HEK293 (cell line): Measurements from ENCODE around the gene CSF1.

Experiments used
- CTCF ChIA-PET: fragments of 350-600 bp; formaldehyde crosslinking; extraction: SDS; loops from one replicate; lab custom pipeline; 2021; ENCODE audit warnings: antibody characterized with exemption; lab: Yijun Ruan, JAX
- POLR2A ChIA-PET: fragments of 300-600 bp; formaldehyde crosslinking; extraction: SDS; loops from one replicate; lab custom pipeline; 2020; ENCODE audit warnings: antibody characterized with exemption, inconsistent platforms; lab: Yijun Ruan, JAX
- H3K27ac ChIP-seq: fragments of 200-500 bp; sonication (Bioruptor generic); 2 replicates; pipeline ENCODE4 v1.5.1; 2014; ENCODE audit warnings: low read depth, low read length, control low read depth, inconsistent platforms; ENCODE audit errors: extremely low read depth
- H3K36me3 ChIP-seq, 2 experiments: fragments of 200-500 bp in 1 of 2; sonication (Bioruptor generic) in 1 of 2; 1 replicate in 1 of 2; 2 replicates in 1 of 2; pipeline ENCODE4 v1.5.1; 2014 to 2017; ENCODE audit warnings: inconsistent platforms in 2 of 2, low read length in 2 of 2; ENCODE audit not compliant: control insufficient read depth in 2 of 2, insufficient read depth in 1 of 2
- H3K4me1 ChIP-seq: fragments of 200-500 bp; sonication (Bioruptor generic); 2 replicates; pipeline ENCODE4 v1.5.1; 2014; ENCODE audit warnings: mild to moderate bottlenecking, low read length, inconsistent platforms; ENCODE audit not compliant: control insufficient read depth, insufficient read depth
- H3K4me3 ChIP-seq: 2 replicates; pipeline ENCODE4 v1.5.1; 2011; ENCODE audit warnings: low read depth, mild to moderate bottlenecking, control low read depth, low read length, moderate library complexity
- H3K9me3 ChIP-seq: fragments of 200-500 bp; sonication (Bioruptor generic); 2 replicates; pipeline ENCODE4 v1.5.1; 2014; ENCODE audit warnings: low read depth, low read length, inconsistent platforms; ENCODE audit not compliant: control insufficient read depth, insufficient read depth
- GLI4 ChIP-seq: fragments of 450-650 bp; formaldehyde crosslinking; IDR thresholded peaks from 2 replicates; pipeline ENCODE4 v1.5.1; 2016; ENCODE audit warnings: missing biosample characterization, missing genetic modification characterization
- PRDM2 ChIP-seq: fragments of 450-650 bp; formaldehyde crosslinking; IDR thresholded peaks from 2 replicates; pipeline ENCODE4 v1.5.1; 2016; ENCODE audit warnings: missing biosample characterization, missing genetic modification characterization, borderline replicate concordance
- ZBTB17 ChIP-seq: fragments of 450-650 bp; formaldehyde crosslinking; IDR thresholded peaks from 2 replicates; pipeline ENCODE4 v1.5.1; 2016; ENCODE audit warnings: missing biosample characterization, missing genetic modification characterization
- ZBTB48 ChIP-seq: fragments of 450-650 bp; formaldehyde crosslinking; IDR thresholded peaks from 2 replicates; pipeline ENCODE4 v1.5.1; 2016; ENCODE audit warnings: missing biosample characterization, missing genetic modification characterization
- ZNF10 ChIP-seq: fragments of 450-650 bp; formaldehyde crosslinking; IDR thresholded peaks from 2 replicates; pipeline ENCODE4 v1.5.1; 2017; ENCODE audit warnings: missing biosample characterization, missing genetic modification characterization
- ZNF140 ChIP-seq: fragments of 450-650 bp; formaldehyde crosslinking; IDR thresholded peaks from 2 replicates; pipeline ENCODE4 v1.5.1; 2016; ENCODE audit warnings: missing biosample characterization, missing genetic modification characterization
- ZNF16 ChIP-seq: fragments of 450-650 bp; formaldehyde crosslinking; IDR thresholded peaks from 2 replicates; pipeline ENCODE4 v1.5.1; 2016; ENCODE audit warnings: low read depth, missing biosample characterization, missing genetic modification characterization
- ZNF169 ChIP-seq: fragments of 450-650 bp; formaldehyde crosslinking; IDR thresholded peaks from 2 replicates; pipeline ENCODE4 v1.5.1; 2016; ENCODE audit warnings: missing biosample characterization, missing genetic modification characterization
- ZNF280C ChIP-seq: fragments of 450-650 bp; formaldehyde crosslinking; IDR thresholded peaks from 2 replicates; pipeline ENCODE4 v1.5.1; 2016; ENCODE audit warnings: missing biosample characterization, missing genetic modification characterization
- ZNF335 ChIP-seq: fragments of 450-650 bp; formaldehyde crosslinking; conservative IDR thresholded peaks from 2 replicates; pipeline ENCODE4 v1.5.1; 2016; ENCODE audit warnings: missing biosample characterization, missing genetic modification characterization
- ZNF362 ChIP-seq: fragments of 450-650 bp; formaldehyde crosslinking; IDR thresholded peaks from 2 replicates; pipeline ENCODE4 v1.5.1; 2016; ENCODE audit warnings: missing biosample characterization, missing genetic modification characterization
- ZNF366 ChIP-seq: fragments of 450-650 bp; formaldehyde crosslinking; conservative IDR thresholded peaks from 2 replicates; pipeline ENCODE4 v1.5.1; 2016; ENCODE audit warnings: missing biosample characterization, missing genetic modification characterization
- ZNF433 ChIP-seq: fragments of 450-650 bp; formaldehyde crosslinking; IDR thresholded peaks from 2 replicates; pipeline ENCODE4 v1.5.1; 2016; ENCODE audit warnings: missing biosample characterization, missing genetic modification characterization, low read depth
- ZNF488 ChIP-seq: fragments of 450-650 bp; formaldehyde crosslinking; IDR thresholded peaks from 2 replicates; pipeline ENCODE4 v1.5.1; 2016; ENCODE audit warnings: missing biosample characterization, missing genetic modification characterization
- ZNF558 ChIP-seq: fragments of 450-650 bp; formaldehyde crosslinking; IDR thresholded peaks from 2 replicates; pipeline ENCODE4 v1.5.1; 2016; ENCODE audit warnings: missing biosample characterization, missing genetic modification characterization
- ZNF571 ChIP-seq: fragments of 450-650 bp; formaldehyde crosslinking; IDR thresholded peaks from 2 replicates; pipeline ENCODE4 v1.5.0; 2017; ENCODE audit warnings: missing biosample characterization, missing genetic modification characterization
- ZNF639 ChIP-seq: fragments of 450-650 bp; formaldehyde crosslinking; IDR thresholded peaks from 2 replicates; pipeline ENCODE4 v1.5.1; 2016; ENCODE audit warnings: missing biosample characterization, missing genetic modification characterization
- ZNF660 ChIP-seq: fragments of 450-650 bp; IDR thresholded peaks from 2 replicates; pipeline ENCODE4 v1.5.1; 2018; ENCODE audit warnings: missing biosample characterization, mild to moderate bottlenecking, missing genetic modification characterization
- ZNF664 ChIP-seq: fragments of 450-650 bp; formaldehyde crosslinking; IDR thresholded peaks from 2 replicates; pipeline ENCODE4 v1.5.1; 2016; ENCODE audit warnings: missing biosample characterization, missing genetic modification characterization
- ZNF792 ChIP-seq: fragments of 450-650 bp; formaldehyde crosslinking; IDR thresholded peaks from 2 replicates; pipeline ENCODE4 v1.5.1; 2016; ENCODE audit warnings: missing biosample characterization, missing genetic modification characterization
- ZNF843 ChIP-seq: fragments of 450-650 bp; formaldehyde crosslinking; IDR thresholded peaks from 2 replicates; pipeline ENCODE4 v1.5.1; 2016; ENCODE audit warnings: missing biosample characterization, missing genetic modification characterization

CSF1 gene

GRCh38 chr1:109902204-109902985, 8.3 kb upstream of the CSF1 start (continued):
- TF ChIP-seq ZNF10 (no peak), ZNF366 (tag by site-specific recombination) (peak; percentile 23), ZNF169 (tag by site-specific recombination) (no peak), ZNF335 (no peak), ZBTB17 (0 out of 2 replicates have a peak, but pooled peaks have one; percentile 12), ZNF664 (tag by site-specific recombination) (no peak), ZNF140 (tag by site-specific recombination) (no peak), ZBTB48 (tag by site-specific recombination) (peak; percentile 68; the same call in 1 of the 2 replicates), ZNF639 (no peak)

- Histone ChIP-seq H3K4me1 (no peaks in the 10 kb centered on the region), H3K9me3 (no peaks in the 10 kb centered on the region), H3K36me3 (no peaks in the 10 kb centered on the region), H3K4me3 (no peak overlapping the region), H3K27ac (no peak overlapping the region)
- CTCF ChIA-PET: interaction anchor here (0.6 to 1.0 kb wide), 3 partner anchors 12 to 120 kb away, joined by 3 to 6 read pairs (median 3); partner anchors contain the start of gene AHCYL1
- POLR2A ChIA-PET: interaction anchor here (0.6 kb wide), 1 partner anchor 344 kb away, joined by 3 read pairs; no protein-coding TSS in a partner anchor
- TF ChIP-seq ZNF843 (tag by site-specific recombination) (no peak), ZNF433 (tag by site-specific recombination) (no peak), ZNF792 (tag by site-specific recombination) (no peak), PRDM2 (tag by site-specific recombination) (no peak), ZNF362 (tag by site-specific recombination) (no peak), ZNF280C (tag by site-specific recombination) (no peak), ZBTB48 (tag by site-specific recombination) (no peak), ZNF16 (tag by site-specific recombination) (no peak), ZNF660 (tag by site-specific recombination) (no peak), ZNF571 (tag by site-specific recombination) (no peak), GLI4 (tag by site-specific recombination) (no peak), ZNF488 (tag by site-specific recombination) (no peak), ZNF558 (tag by site-specific recombination) (no peak)
Measured at GRCh38 chr1:109903376-109903930, 7.2 kb upstream of the CSF1 start.
